CD4-positive, alpha-beta T cell treated with Interferon alpha-2 for 1 hour (primary cell): Measurements from ENCODE around the gene SEC31B.

Experiments
- DNase-seq, 2 donors: peaks; one replicate each; pipeline ENCODE4 v3.0.0-alpha.2; 2020 to 2022

Gene SEC31B

DNA sequence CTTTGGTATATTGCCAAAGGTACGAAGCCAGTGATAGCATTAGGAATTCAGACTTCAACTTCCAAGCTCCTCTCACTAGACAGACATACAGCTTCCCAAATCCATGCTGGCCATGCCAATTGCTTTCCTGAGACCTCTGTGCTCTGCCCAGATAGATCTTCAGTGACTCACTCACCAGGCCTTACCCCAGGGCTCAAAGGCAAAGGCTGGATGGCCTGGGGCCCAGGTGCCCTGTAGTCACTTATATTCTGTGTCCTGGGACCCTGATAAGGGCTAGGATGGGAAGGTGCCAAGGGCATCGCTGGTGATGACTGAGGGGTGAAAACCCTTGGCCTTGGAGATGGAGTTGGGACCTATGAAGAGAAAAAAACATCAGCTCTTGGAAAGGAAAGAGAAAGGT lies 29.1 kb downstream of the SEC31B start:
- DNase-seq: no peak

DNA sequence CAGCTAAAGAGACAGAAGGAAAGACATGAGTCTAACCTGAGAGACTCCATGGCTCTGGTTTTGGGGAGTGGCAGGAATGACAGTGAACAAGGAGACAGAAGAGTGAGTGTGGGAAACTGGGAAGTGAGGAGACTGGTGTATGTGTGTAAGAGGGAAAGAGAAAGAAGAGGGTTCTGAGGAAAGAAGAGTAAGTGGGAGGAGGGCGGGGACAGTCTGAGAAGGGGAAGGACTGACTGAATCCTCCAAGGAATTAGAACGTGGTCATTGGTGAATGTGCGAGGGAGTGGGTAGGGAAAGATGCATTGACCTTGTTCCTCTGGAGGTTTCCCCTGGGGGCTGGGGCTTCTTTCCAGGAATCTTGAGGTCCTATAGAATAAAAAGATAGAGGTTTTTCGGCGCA lies 30.3 kb downstream of the SEC31B start:
- DNase-seq: no peak

DNA sequence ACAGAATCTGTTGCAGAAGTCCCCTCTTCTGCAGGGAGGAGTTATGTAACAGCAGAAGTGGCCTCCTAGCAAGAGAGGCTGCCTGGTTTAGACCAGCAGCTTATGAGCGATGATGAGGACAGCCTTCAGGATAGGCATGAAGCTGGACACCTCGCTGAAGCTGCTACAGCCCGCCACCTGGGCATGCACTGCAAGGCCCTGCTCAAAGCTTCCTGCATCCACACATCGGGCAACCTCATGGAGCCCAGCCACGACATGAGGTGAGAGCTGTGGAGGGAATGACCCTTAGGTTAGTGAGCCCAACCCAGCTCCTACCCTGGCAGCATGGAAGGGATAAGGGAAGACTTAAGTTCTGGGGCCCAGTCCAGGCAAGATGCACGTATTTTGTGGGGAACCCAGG lies 32.1 kb downstream of the SEC31B start:
- DNase-seq: no peak

DNA sequence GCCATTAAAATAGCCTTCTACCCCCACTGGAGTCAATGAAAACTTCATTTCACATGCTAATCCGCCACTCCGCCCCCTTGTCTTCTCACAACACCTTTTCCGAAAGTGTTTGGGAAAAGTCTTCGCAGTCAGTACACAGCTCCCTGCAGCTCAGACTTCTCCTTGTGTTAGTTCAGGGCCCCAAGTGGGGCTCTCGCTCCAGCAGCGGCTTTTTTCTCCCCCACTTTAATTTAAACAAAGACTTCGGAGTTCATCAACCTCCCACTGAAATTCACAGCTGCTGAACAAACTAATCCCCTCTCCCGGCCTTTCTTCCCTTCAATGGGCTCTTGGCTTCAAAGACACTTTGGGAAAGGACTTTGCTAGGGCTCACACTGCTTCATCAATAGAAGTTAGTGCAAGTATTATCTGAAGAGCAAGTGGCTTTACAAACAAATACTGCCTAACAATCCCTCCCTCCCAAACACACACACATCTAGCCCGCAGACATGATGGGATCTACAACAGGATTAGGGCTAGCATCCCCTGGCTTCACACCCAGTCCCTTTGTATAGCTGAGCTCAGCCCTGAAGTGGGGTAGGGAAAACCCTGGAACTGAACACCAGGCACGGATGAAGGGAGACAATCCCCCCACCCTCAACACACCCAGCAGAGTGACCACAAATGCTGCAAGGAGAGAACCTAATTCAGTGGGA lies 33.7 kb downstream of the SEC31B start:
- no peak for DNase-seq

DNA sequence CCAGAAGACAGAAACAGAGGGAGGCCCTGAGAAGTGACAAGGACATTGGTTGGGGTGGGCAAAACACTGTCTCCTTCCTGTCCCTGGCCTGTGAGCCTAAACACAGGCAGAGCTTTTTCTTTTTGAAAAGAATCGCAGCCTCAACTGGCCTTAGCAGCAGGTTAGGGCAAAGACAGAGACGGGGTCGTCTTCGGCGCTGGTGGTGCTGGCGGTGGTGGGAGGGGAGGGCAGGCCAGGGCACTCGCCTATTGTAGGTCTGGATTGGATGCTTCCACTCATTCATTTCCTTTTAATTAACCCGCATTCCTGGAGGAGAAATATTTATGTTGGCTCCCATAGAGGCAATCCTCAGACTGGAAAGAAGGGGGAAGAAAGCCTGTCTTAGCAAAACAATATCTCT lies 34.3 kb downstream of the SEC31B start:
- no peak for DNase-seq

DNA sequence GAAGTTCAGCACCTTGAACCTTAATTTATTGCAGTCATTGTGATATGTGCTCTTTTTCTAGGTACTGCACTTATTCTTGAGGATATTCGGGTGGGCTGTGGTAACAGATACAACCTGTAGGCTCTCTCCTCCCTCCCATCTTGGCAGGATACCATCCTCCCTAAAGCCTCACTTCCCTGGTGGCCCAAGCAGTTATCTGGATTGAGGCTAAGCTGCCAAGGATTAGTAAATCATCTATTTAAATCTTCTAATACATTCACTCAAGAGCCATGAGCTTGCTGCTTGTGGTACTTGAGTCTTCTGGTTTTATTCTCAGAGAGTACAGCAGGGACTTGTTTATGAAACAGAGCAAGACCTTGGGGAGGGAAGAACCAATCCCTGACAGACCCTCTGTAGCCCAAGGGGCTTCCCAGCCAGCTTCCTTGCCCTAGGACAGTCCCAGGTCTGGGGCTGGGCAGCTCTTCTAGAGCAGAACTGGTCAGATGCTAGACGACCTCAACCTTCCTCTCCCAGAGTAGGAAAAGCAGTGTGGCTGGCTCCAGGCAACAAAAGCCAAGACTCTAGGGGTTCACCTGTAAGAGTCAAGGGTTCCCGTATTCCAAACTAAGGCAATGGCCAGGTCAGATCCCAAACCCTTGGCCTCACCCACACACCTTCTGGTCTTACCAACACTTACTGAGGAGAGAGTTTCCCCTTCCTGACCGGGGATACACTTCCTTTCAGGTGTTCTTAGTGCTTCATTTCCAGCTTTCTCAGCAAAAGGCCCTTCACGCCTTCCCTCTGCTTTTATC lies 35.6 kb downstream of the SEC31B start:
- no peak for DNase-seq

DNA sequence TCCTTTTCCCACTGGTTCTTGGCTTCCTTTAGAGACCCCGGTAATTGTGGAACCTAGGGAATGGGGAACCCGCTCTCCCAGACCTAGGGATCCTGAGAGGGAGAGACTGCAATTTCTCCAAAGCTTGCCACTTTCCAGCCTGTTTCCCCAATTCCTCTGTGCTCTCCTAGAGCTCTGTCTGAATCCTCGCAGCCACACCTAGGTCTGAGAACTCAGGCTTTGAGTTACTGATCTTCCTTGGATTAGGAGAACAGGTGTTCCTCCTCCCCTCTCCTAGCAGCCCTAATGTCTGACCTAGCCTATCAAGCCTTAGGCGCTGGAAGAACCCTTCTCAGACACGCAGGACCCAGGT lies 36.9 kb downstream of the SEC31B start:
- no peak for DNase-seq

DNA sequence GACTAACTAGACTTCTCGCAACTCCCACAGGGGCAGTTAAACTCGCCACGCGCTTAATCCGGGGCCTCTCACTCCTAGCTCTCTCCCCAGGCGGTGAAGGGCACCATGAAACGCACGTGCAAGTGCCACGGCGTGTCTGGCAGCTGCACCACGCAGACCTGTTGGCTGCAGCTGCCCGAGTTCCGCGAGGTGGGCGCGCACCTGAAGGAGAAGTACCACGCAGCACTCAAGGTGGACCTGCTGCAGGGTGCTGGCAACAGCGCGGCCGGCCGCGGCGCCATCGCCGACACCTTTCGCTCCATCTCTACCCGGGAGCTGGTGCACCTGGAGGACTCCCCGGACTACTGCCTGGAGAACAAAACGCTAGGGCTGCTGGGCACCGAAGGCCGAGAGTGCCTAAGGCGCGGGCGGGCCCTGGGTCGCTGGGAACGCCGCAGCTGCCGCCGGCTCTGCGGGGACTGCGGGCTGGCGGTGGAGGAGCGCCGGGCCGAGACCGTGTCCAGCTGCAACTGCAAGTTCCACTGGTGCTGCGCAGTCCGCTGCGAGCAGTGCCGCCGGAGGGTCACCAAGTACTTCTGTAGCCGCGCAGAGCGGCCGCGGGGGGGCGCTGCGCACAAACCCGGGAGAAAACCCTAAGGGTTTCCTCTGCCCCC lies 37.4 kb downstream of the SEC31B start:
- peak; percentile 59 to 71 for DNase-seq

DNA sequence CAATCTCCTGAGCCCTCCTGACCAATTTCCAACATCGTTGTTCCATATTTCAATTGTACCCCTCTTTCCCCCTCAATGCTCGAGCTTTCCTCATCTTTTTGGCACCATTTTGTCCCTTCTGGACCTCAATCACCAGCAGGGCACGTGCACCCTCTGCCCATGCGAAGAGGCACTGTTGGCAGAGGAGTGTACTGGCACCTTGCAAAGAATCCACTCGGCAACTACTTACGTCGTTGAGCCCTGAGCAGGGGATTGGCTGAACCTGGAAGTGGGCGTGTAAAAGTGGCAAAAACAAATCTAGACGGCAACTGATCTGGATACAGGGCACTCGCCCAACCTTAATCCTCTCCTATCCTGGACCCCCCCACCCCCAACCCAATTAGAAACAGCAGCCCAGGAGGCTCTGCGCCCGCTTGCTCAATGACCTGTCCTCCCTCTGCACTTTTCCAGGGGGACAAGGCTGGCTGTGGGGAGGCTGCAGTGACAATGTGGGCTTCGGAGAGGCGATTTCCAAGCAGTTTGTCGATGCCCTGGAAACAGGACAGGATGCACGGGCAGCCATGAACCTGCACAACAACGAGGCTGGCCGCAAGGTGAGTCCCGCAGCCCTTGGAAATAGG lies 38.1 kb downstream of the SEC31B start:
- peak; percentile 91 to 95 for DNase-seq

DNA sequence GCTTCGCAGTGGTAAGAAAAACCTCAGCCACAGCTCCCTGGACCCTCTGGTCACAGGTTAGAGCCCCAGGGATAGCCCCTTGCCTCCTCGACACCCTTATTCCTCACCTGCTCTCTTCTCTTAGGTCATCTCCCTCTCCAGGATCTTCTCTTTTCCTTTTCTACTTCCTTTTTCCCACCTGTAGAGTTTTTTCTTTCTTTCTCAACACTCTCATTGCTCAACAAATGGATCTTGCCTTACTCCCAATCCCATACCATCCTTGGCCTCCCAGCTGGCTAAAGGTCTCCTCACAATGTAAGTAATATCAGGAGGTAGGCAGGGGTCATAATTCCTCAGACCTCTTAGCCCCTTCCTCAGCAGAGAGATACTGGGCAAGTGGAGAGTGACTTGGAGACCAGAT lies 39.7 kb downstream of the SEC31B start:
- DNase-seq: no peak

DNA sequence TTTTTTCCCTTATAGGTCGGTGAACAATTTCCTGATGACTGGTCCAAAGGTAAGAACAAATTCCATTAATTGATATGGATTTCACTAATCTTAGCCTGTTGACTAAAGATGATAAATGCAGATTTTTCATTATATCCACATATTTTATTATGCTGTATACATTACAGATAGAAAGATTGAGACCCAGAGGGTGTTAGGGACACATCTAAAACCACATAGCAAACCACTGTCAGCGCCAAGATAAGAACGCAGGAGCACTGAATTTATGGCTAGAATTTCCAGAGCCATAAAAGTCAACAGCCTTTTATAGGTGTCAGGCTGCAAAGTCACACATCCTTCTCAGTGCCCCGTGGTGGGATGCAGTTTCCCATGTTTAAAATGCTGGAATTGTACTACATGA lies 40.6 kb downstream of the SEC31B start:
- no peak for DNase-seq

DNA sequence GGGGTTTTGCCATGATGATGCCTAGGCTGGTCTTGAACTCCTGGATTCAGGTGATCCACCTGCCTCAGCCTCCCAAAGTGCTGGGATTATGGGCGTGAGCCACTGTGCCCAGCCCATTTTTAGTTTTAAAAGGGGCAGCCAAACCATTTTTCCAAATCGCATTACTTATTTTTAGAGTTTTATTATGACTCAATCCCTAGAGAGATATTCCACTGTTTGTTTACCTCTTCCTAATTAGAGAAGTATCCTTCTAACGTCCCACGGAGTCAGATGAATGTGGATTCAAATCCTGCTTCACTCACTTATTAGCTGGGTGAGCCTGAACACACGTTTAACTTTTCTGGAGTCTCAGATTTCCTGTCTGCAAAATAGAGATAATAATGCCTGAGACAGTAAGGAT lies 41.7 kb downstream of the SEC31B start:
- DNase-seq: no peak

DNA sequence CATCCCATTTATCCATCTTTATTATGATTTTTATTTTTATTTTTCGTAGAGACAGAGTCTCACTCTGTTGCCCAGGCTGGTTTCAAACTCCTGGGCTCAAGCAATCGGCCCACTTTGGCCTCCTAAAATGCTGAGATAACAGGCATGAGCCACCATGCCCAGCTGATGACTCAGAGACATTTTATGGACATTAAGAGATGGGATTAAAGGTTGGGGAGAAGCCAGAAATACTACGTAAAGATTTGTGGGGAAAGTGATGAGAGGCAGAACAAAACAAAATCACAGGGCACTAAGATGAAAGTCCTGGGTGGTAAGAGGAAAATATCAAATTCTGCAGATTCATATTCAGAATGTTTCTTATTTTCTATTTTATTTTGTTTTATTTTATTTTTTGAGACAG lies 49.3 kb downstream of the SEC31B start:
- no peak for DNase-seq

DNA sequence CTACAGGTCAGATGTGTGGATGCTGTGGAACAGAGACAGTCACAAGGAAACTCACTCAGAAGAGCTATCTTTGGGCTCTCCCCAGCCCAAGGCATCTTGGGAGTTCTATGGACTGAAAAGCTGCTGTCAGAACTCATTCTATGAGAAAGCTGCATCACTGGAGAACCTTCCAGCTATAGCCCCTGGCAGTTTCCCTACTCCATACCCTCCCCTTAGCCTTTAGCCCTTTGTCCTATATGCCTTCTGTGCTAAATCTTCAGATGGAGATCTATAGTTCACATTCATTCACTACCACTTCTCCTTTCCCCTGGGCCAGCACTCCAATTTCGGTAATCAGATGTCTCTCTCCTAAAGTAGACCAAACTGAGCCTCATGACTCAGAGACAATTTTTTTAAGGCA lies 49.9 kb downstream of the SEC31B start:
- no peak for DNase-seq

DNA sequence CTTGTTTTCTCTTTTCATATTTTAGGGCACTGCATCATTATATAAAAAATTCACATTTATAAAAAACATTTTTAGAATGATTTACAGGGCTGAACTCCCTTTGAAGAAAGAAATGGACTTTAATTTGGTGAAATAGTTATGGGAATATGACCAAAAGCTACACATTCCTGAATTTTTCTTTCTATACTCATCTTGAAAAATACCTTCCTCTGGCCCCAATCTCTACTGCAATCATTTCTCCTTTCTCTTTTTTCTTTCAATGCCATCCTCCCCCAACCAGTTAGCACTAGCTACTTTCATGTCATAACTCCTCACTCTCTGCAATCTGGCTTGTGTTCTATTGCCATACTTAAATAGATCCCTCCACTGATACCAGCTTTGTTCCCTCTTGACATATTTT lies 50.7 kb downstream of the SEC31B start:
- DNase-seq: no peak

DNA sequence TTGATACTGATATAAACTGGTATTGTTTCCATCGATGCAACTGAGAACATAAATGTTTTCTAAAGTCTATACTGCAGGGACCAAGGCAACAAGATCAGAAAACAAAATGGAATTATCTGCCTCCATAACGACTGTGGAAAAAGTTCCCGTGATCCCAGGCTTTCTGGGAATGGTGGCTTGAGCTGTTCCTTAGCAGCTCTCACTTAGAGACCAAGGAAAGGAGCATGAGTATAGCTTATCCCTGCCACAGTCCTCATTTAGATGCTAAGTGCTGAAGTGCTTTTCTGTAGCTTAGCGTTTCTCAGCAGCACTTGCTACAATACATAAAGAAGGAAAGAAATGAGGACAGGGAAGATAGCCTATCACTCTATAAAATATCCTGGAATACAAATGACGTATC lies 51.3 kb downstream of the SEC31B start:
- DNase-seq: no peak

DNA sequence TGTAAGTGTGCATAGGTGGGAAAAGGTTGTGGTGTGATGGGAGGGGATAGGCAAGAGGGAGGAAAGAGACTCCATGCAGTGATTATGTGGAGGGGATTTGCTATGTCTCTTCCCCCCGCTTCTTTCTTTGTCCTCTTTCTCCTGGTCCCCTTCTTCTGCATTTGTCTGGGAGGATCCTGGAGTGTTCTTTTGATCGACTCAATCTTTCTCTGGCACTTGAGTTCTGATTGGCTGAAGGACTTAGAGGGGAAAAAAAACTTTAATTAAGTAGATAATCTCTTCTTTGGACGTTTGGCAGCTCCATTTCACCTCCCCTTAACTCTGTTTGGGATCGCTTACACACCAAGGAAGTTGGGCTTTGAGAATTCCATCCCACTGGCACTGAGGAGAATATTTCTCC lies 57.0 kb downstream of the SEC31B start, which contains the start of gene WNT8B:
Gene WNT8B, plus strand, starts transcription at position 301 of the 400 bp plus-strand sequence. CDS start 160 bp downstream, outside the sequence.
- no peak for DNase-seq

DNA sequence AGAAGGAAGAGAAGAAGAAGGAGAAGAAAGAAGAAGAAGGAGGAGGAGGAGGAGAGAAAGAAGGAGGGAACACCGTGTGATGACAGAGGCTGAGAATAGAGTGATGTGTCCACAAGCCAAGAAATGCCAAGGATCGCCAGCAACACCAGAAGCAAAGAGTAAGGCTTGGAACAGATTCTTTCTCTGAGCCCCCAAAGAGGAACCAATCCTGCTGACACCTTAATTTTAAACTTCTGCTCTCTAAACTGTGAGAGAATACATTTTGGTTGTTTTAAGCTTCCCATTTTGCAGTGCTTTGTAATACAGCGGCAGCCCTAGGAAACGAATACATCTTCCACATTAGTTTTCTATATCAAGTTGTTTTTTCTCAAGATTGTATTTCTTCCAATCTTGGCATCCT lies 70.7 kb downstream of the SEC31B start:
- DNase-seq: no peak

DNA sequence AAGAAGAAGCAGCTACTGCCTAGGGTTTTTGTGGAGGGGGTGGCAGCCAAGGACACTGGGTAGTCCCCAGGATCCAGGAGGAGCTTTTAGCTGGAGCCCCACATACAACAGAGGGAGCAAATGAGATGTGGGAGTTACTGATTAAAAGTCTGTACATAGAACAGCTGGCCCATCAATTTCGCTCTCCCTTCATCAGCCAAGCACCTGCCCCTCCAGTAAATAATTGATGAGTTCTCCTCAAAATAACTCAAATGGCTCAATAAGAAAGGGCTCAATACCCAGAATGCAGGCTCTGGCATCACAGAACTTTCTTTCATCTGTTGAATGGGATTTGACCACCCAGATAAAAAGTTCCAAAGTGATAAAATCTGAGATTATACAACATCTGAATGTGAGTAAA lies 72.0 kb downstream of the SEC31B start:
- no peak for DNase-seq

DNA sequence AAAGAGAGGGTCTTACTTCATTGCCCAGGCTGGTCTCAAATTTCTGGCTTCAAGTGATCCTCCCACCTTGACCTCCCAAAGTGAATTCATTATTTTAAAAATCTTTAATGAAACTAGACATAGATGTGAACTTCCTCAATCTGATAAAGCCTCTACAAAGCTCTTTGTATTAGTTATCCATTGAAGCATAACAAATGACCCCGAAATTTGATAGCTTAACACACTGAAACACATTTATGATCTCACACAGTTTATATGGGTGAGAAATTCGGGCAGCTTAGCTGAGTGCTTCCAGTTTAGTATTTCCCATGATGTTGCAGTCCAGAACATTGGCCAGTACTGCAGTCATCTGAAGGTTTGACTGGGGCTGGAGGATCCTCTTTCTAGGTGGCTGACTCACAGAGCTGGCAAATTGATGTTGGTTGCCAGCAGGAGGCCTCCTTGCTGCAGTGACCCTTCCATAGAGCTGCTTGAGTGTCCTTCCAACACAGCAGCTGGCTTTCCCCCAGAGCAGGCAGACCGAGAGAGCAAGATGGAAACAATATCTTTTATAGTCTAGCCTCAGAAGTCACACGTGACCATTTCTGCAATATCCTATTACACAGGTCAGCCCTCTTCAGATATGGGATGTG lies 73.4 kb downstream of the SEC31B start:
- no peak for DNase-seq

DNA sequence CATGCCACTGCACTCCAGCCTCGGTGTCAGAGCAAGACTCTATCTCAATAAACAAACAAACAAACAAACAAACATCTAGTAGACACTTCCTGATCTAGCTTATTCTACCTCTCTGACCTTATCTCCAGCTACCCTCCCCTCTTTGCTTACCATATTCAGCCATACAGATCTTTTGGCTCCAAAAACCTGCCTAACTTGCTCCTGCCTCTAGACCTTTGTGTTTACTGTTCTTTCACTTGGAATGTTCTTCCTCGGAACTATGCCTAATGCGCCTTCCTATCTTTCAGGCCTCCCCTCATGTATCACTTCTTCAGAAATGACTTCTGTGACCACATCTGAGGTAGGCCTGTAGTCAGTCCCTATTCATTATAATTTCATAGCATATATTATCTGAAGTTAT lies 77.1 kb downstream of the SEC31B start:
- DNase-seq: no peak

DNA sequence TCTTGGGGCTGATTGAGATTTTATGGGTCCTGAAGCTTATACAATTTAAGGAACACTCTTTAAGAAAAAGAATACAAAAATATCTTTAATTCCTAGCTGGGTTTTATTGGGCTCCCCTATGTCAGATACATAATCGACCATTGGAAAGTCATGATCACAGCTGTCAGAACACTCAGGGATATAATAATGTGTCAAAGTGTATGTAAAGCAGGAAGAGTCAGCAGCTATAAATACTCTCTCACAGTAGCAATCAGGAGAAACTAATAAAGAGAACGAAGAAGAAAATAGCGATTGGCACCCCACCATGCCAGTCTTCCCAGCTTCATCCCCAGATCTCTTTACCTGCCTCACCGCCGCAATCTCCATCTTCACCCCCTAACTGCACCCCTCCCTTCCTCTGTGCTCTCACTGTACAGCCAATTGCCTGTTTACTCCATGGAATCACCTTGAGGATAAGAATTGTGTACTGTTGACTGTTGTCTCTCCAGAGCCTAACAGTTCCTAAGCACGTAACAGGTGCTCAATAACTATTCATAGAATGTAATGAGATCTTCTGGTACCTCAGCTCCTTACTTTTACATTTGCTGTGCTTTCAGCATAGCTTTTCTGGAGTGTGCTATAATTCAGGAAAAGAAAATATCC lies 80.9 kb downstream of the SEC31B start:
- no peak for DNase-seq
